H9 (cell line): Measurements from ENCODE around the gene PHAF1. TPM values are rescaled to one million over a fixed set of nuclear protein-coding genes. Genes with fewer than 3 reads are reported as not detected.

ENCODE experiments used
- DNase-seq: peaks from one replicate; pipeline ENCODE4 v3.0.0-alpha.2; 2017
- H2AFZ ChIP-seq: one replicate; pipeline ENCODE4 v1.6.1; 2013; ENCODE audit warnings: mild to moderate bottlenecking, low read length, control low read depth, moderate library complexity
- H2AK5ac ChIP-seq: 2 replicates; pipeline ENCODE4 v1.6.1; 2013; ENCODE audit warnings: low read length, control low read depth, mixed read lengths; ENCODE audit not compliant: insufficient read length
- H2BK120ac ChIP-seq: one replicate; pipeline ENCODE4 v1.6.1; 2013; ENCODE audit warnings: low read depth, mild to moderate bottlenecking, low read length, control low read depth, inconsistent platforms; ENCODE audit not compliant: poor library complexity, severe bottlenecking
- H2BK12ac ChIP-seq: 2 replicates; pipeline ENCODE4 v1.6.1; 2013; ENCODE audit warnings: low read length, control low read depth, mixed read lengths, low read depth; ENCODE audit not compliant: insufficient read length
- H2BK15ac ChIP-seq: 2 replicates; pipeline ENCODE4 v1.6.1; 2013; ENCODE audit warnings: low read depth, low read length, control low read depth
- H2BK20ac ChIP-seq: one replicate; pipeline ENCODE4 v1.6.1; 2013; ENCODE audit warnings: low read depth, mild to moderate bottlenecking, low read length, control low read depth, inconsistent platforms; ENCODE audit not compliant: poor library complexity, severe bottlenecking
- H2BK5ac ChIP-seq: 2 replicates; pipeline ENCODE4 v1.6.1; 2013; ENCODE audit warnings: low read length, control low read depth, mixed read lengths; ENCODE audit not compliant: insufficient read length
- H3K14ac ChIP-seq: 2 replicates; pipeline ENCODE4 v1.6.1; 2013; ENCODE audit warnings: low read length, control low read depth; ENCODE audit not compliant: insufficient read depth
- H3K18ac ChIP-seq: 2 replicates; pipeline ENCODE4 v1.6.1; 2013; ENCODE audit warnings: low read depth, mild to moderate bottlenecking, mixed read lengths, low read length, control low read depth; ENCODE audit not compliant: insufficient read length
- H3K23ac ChIP-seq: 2 replicates; pipeline ENCODE4 v1.6.1; 2013; ENCODE audit warnings: low read length, control low read depth, mixed read lengths, low read depth; ENCODE audit not compliant: insufficient read length
- H3K23me2 ChIP-seq: 2 replicates; pipeline ENCODE4 v1.6.1; 2013; ENCODE audit warnings: low read depth, mild to moderate bottlenecking, mixed read lengths, low read length, control low read depth; ENCODE audit not compliant: insufficient read length, poor library complexity, severe bottlenecking
- H3K27ac ChIP-seq: 2 replicates; pipeline ENCODE4 v1.5.1; 2013; ENCODE audit warnings: low read length, control low read depth, mixed read lengths, low read depth; ENCODE audit not compliant: insufficient read length
- H3K27me3 ChIP-seq: 2 replicates; pipeline ENCODE4 v1.6.1; 2013; ENCODE audit warnings: low read length, control low read depth, inconsistent platforms; ENCODE audit not compliant: insufficient read depth
- H3K4ac ChIP-seq: 2 replicates; pipeline ENCODE4 v1.6.1; 2013; ENCODE audit warnings: low read depth, mild to moderate bottlenecking, control low read depth, inconsistent platforms, low read length, moderate library complexity
- H3K4me1 ChIP-seq: 2 replicates; pipeline ENCODE4 v1.6.1; 2013; ENCODE audit warnings: low read length, control low read depth, inconsistent platforms; ENCODE audit not compliant: insufficient read depth
- H3K4me2 ChIP-seq: 2 replicates; pipeline ENCODE4 v1.6.1; 2013; ENCODE audit warnings: low read length, control low read depth, mixed read lengths; ENCODE audit not compliant: insufficient read length, insufficient read depth
- H3K56ac ChIP-seq: 2 replicates; pipeline ENCODE4 v1.6.1; 2013; ENCODE audit warnings: low read depth, mild to moderate bottlenecking, mixed read lengths, low read length, control low read depth; ENCODE audit not compliant: insufficient read length
- H3K79me1 ChIP-seq: 2 replicates; pipeline ENCODE4 v1.6.1; 2013; ENCODE audit warnings: low read depth, mild to moderate bottlenecking, moderate library complexity, low read length, control low read depth, inconsistent platforms; ENCODE audit not compliant: insufficient read depth, poor library complexity, severe bottlenecking
- H3K79me2 ChIP-seq: 2 replicates; pipeline ENCODE4 v1.6.1; 2013; ENCODE audit warnings: low read length, control low read depth, inconsistent platforms; ENCODE audit not compliant: insufficient read depth
- H3K9ac ChIP-seq: 2 replicates; pipeline ENCODE4 v1.6.1; 2013; ENCODE audit warnings: low read length, control low read depth, mixed read lengths; ENCODE audit not compliant: insufficient read length; ENCODE audit errors: extremely low read depth
- H3K9me3 ChIP-seq: one replicate; pipeline ENCODE4 v1.6.1; 2013; ENCODE audit warnings: low read depth, low read length, inconsistent platforms; ENCODE audit not compliant: control insufficient read depth
- H3T11ph ChIP-seq: one replicate; pipeline ENCODE4 v1.6.1; 2013; ENCODE audit warnings: mild to moderate bottlenecking, low read length, control low read depth, inconsistent platforms
- H4K20me1 ChIP-seq: one replicate; pipeline ENCODE4 v1.6.1; 2013; ENCODE audit not compliant: control insufficient read depth, insufficient read length, insufficient read depth
- H4K5ac ChIP-seq: 2 replicates; pipeline ENCODE4 v1.6.1; 2013; ENCODE audit warnings: low read depth, mild to moderate bottlenecking, mixed read lengths, low read length, control low read depth; ENCODE audit not compliant: insufficient read length
- H4K8ac ChIP-seq: replicated peaks from 2 replicates; pipeline ENCODE4 v1.6.1; 2013; ENCODE audit warnings: low read length, control low read depth, mixed read lengths, low read depth; ENCODE audit not compliant: insufficient read length
- H4K91ac ChIP-seq: 2 replicates; pipeline ENCODE4 v1.6.1; 2013; ENCODE audit warnings: low read depth, mild to moderate bottlenecking, moderate library complexity, mixed read lengths, low read length, control low read depth; ENCODE audit not compliant: insufficient read length
- H3K27ac Mint-ChIP-seq, 3 experiments: 2 replicates in 2 of 3; 3 replicates in 1 of 3; pipeline ENCODE4 v1.8.0; 2020 to 2021; ENCODE audit warnings: mixed read lengths in 3 of 3, mild to moderate bottlenecking in 1 of 3, moderate library complexity in 1 of 3
- H3K27me3 Mint-ChIP-seq: 2 replicates; pipeline ENCODE4 v1.8.0; 2021; ENCODE audit warnings: low read depth, mild to moderate bottlenecking, moderate library complexity, mixed read lengths
- H3K36me3 Mint-ChIP-seq, 3 experiments: 2 replicates in 2 of 3; 3 replicates in 1 of 3; pipeline ENCODE4 v1.8.0; 2020 to 2021; ENCODE audit warnings: low read depth in 3 of 3, mixed read lengths in 3 of 3; ENCODE audit not compliant: insufficient read depth in 1 of 3
- H3K4me1 Mint-ChIP-seq, 2 experiments: 2 replicates each; pipeline ENCODE4 v1.8.0; 2020; ENCODE audit warnings: mixed read lengths in 2 of 2
- H3K4me3 Mint-ChIP-seq, 2 experiments: 2 replicates in 1 of 2; 3 replicates in 1 of 2; pipeline ENCODE4 v1.8.0; 2020 to 2021; ENCODE audit warnings: mild to moderate bottlenecking in 2 of 2, mixed read lengths in 2 of 2, moderate library complexity in 1 of 2
- H3K9me3 Mint-ChIP-seq, 2 experiments: 2 replicates in 1 of 2; 3 replicates in 1 of 2; pipeline ENCODE4 v1.8.0; 2020; ENCODE audit warnings: mild to moderate bottlenecking in 2 of 2, mixed read lengths in 2 of 2, moderate library complexity in 1 of 2
- CTCF ChIP-seq: fragments of 200-600 bp; sonication (generic); conservative IDR thresholded peaks from 3 replicates; pipeline ENCODE4 v1.8.0; 2021; ENCODE audit warnings: antibody characterized with exemption, mild to moderate bottlenecking
- WGBS: extraction: QIAGEN DNeasy Blood & Tissue Kit; methylation state at CpG from one replicate; pipeline ENCODE4 v1.1.7; 2013; ENCODE audit warnings: missing lambda C conversion rate, low lambda C conversion rate, mixed read lengths; ENCODE audit not compliant: insufficient read length; ENCODE audit errors: extremely low coverage; 5-methylcytosine and 5-hydroxymethylcytosine counted together
- total RNA-seq: library from RNA; stranded (reverse); gene quantifications from 2 replicates; pipeline ENCODE4 v1.2.1, GENCODE V29; 2021

Gene PHAF1
- total RNA-seq, 1 experiment from 2014 or later: 18.8 TPM

GRCh38 chr16:67146523-67147357 is 37.0 kb downstream of the PHAF1 start:
- Histone ChIP-seq H3K9me3 (no peaks in the 10 kb centered on the region), H4K5ac (no peak overlapping the region), H2AK5ac (no peak overlapping the region), H3K27ac (no peak overlapping the region), H3K23me2 (peaks cover 5% of the 10 kb centered on the region), H3K4me1 (no peaks in the 10 kb centered on the region), H3T11ph (no peak overlapping the region), H3K23ac (no peak overlapping the region), H2BK20ac (no peak overlapping the region), H4K91ac (no peak overlapping the region), H3K4ac (no peak overlapping the region), H3K9ac (no peak overlapping the region), H2BK15ac (no peak overlapping the region), H2AFZ (no peak overlapping the region), H3K14ac (no peak overlapping the region), H3K18ac (no peak overlapping the region), H2BK120ac (no peak overlapping the region), H3K56ac (no peak overlapping the region), H4K20me1 (no peaks in the 10 kb centered on the region), H3K79me2 (no peaks in the 10 kb centered on the region), H4K8ac (no peak overlapping the region), H2BK12ac (no peak overlapping the region), H2BK5ac (no peak overlapping the region), H3K4me2 (no peak overlapping the region), H3K27me3 (peaks cover 2% of the 10 kb centered on the region; the same call in 1 of the 2 replicates), H3K79me1 (no peaks in the 10 kb centered on the region)
- peaks cover 17 to 66% (median 65%) of the 10 kb centered on the region in 3 experiments for H3K36me3 Mint-ChIP-seq
- peaks cover 8% of the 10 kb centered on the region for H3K27me3 Mint-ChIP-seq
- no peak overlapping the region for H3K4me3 Mint-ChIP-seq
- H3K4me1 Mint-ChIP-seq: peaks cover 10 to 11% of the 10 kb centered on the region in 2 experiments
- no peak for DNase-seq
- peaks cover 0 to 3% of the 10 kb centered on the region in 2 experiments; a peak in 1 of 5 replicates for H3K9me3 Mint-ChIP-seq
- H3K27ac Mint-ChIP-seq: no peak overlapping the region
- TF ChIP-seq CTCF: no peak
- WGBS: no CpG with 5 or more reads among the region's 7 CpGs
